ENCODE measurements around the gene GZMM. TPM values are rescaled to one million over a fixed set of nuclear protein-coding genes. Genes with fewer than 3 reads are reported as not detected.

The GZMM gene
- total and polyA plus RNA-seq, 2 of the 13 experiments (the other 11 are each of a cell fraction or from before 2014, with no cell fraction given): 0.07 TPM; not detected in 1

DNA sequence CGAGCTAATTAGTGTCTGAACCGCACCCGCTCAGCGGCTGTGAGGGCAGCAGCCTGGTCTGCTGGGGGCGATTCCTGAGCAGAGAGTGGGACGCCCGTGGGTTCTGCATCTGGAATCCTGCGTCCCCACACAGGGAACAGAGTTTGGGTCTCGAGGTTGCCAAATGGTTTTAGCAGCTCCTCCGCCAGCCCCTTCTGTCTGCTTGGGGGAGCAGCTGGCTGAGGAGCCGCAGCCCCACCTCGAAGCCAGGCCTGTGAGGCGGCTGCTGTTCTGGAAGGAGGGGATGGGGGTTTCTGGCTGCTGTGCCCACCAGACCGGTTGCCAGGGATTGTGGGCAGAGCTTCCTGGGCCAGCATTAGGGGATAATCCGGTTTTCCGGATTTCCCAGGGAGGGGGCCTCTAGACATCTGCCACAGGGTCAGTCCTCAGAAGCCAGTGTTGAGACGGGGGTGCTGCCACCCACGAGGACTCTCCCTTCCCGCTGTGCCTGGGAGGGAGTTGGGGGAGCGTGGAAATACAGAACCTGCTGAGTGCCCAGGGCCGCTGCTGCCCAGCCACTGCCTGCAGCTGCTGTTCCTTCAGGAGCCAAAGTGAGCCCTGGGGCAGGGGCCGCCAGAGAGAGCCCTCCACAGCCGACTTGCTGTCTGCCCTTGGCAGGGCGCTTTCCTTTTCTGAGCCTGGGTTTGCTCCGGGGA, 10.3 kb upstream of the GZMM start (continued):
- TF ChIP-seq ZBTB39 (CRISPR knock-in tag; IDR thresholded peaks at IDR 0.05): no peak
- TF ChIP-seq GABPB1 (CRISPR knock-in tag; IDR thresholded peaks at IDR 0.05): peak; percentile 5; the same call in 1 of the 2 replicates
- no peak for TF ChIP-seq HIVEP1 (CRISPR knock-in tag; IDR thresholded peaks at IDR 0.05)
- TF ChIP-seq TFDP2 (CRISPR knock-in tag; IDR thresholded peaks at IDR 0.05): no peak
- 0 out of 2 replicates have a peak, but pooled peaks have one; percentile 7 for TF ChIP-seq ZMYM4 (CRISPR knock-in tag; IDR thresholded peaks at IDR 0.05)
- no peak for TF ChIP-seq HOXA5 (CRISPR knock-in tag; IDR thresholded peaks at IDR 0.05)
- TF ChIP-seq ZNF784 (CRISPR knock-in tag; IDR thresholded peaks at IDR 0.05; ENCODE audit: borderline replicate concordance): 0 out of 2 replicates have a peak, but pooled peaks have one; percentile 19
- TF ChIP-seq, protein P1, sequence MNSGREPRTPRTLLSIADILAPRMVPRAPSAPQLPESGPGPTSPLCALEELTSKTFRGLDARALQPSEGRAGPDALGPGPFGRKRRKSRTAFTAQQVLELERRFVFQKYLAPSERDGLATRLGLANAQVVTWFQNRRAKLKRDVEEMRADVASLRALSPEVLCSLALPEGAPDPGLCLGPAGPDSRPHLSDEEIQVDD (CRISPR knock-in tag; IDR thresholded peaks at IDR 0.05; ENCODE audit: borderline replicate concordance): no peak
- no peak for TF ChIP-seq HMGA1 (CRISPR knock-in tag; conservative IDR thresholded peaks at IDR 0.05)
- no peak for TF ChIP-seq ZNF75D (CRISPR knock-in tag; IDR thresholded peaks at IDR 0.05; ENCODE audit: borderline replicate concordance)
- peak; percentile 51 for TF ChIP-seq ASH2L (IDR thresholded peaks at IDR 0.05; ENCODE audit: insufficient read length, low read depth, low read length)

Measured in HepG2 (cell line).